ENCODE results near the gene OGFOD2.

DNA sequence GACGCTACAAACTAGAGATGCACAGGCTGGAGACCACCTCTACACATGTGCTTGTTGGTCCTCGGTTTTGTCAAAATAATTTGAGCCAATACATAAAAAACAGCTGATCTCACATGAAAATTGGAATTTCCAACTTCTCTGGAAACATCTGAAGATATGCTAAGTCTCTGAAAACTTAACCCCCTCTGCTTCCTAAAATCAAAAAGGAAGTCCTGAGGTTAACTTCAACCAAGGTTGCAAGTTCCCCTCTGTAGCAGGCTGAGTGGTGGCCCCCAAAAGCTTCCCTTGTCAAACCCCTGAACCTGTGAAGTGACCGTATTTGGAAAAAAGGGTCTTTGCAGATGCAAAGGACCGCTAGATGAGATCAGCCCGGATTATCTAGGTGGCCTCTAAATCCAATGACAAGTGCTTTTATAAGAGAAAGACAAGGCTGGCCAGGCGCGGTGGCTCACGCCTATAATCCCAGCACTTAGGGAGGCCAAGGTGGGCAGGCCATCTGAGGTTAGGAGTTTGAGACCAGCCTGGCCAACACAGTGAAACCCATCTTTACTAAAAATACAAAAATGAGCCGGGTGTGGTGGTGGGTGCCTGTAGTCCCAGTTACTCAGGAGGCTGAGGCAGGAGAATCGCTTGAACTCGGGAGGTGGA lies 47.2 kb upstream of the OGFOD2 start:
- TF ChIP-seq, protein P1, sequence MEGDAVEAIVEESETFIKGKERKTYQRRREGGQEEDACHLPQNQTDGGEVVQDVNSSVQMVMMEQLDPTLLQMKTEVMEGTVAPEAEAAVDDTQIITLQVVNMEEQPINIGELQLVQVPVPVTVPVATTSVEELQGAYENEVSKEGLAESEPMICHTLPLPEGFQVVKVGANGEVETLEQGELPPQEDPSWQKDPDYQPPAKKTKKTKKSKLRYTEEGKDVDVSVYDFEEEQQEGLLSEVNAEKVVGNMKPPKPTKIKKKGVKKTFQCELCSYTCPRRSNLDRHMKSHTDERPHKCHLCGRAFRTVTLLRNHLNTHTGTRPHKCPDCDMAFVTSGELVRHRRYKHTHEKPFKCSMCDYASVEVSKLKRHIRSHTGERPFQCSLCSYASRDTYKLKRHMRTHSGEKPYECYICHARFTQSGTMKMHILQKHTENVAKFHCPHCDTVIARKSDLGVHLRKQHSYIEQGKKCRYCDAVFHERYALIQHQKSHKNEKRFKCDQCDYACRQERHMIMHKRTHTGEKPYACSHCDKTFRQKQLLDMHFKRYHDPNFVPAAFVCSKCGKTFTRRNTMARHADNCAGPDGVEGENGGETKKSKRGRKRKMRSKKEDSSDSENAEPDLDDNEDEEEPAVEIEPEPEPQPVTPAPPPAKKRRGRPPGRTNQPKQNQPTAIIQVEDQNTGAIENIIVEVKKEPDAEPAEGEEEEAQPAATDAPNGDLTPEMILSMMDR (IDR thresholded peaks at IDR 0.05) = no peak
- TF ChIP-seq POLR2A (IDR thresholded peaks at IDR 0.05) = no peak
